LoVo (cell line): ENCODE data around the gene ENPP7.

Experiments
- DNase-seq: peaks from one replicate; pipeline ENCODE4 v3.0.0-alpha.2; 2016; ENCODE audit warnings: low spot score

ENPP7 gene

GRCh38 chr17:79791735-79792161 lies 61.0 kb downstream of the ENPP7 start:
- no peak for DNase-seq
